ENCODE measurements around the gene CLCN1.
A peak's percentile ranks its signal among the peaks of the same experiment; 100 is the strongest.

The CLCN1 gene

GRCh38 chr7:143299840-143300239, 16.1 kb upstream of the CLCN1 start:
- Histone ChIP-seq H2AFZ (ENCODE audit: low read depth, low read length) (no peak overlapping the region), H3K9ac (ENCODE audit: low read depth, low read length) (no peak overlapping the region), H4K20me1 (ENCODE audit: insufficient read depth, low read length) (peaks cover 42% of the 10 kb centered on the region), H3K36me3 (ENCODE audit: insufficient read depth, low read length) (peaks cover 94% of the 10 kb centered on the region), H3K4me1 (ENCODE audit: insufficient read depth, low read length) (peaks cover 8% of the 10 kb centered on the region), H3K4me2 (ENCODE audit: insufficient read depth, low read length) (no peak overlapping the region), H3K27ac (ENCODE audit: low read length) (no peak overlapping the region), H3K79me2 (ENCODE audit: insufficient read depth, low read length) (peaks cover 40% of the 10 kb centered on the region), H3K27me3 (ENCODE audit: insufficient read depth, low read length, poor library complexity) (no peaks in the 10 kb centered on the region), H3K9me3 (ENCODE audit: insufficient read depth, low read length, severe bottlenecking) (no peaks in the 10 kb centered on the region), H3K4me3 (ENCODE audit: low read depth in 1 of 2, low read length in 2 of 2) (no peak overlapping the region)
- TF ChIP-seq CTCF (IDR thresholded peaks at IDR 0.05; ENCODE audit: borderline replicate concordance, extremely low read depth, low read length, poor library complexity, severe bottlenecking), result peak; percentile 77
- no peak for TF ChIP-seq EZH2 (IDR thresholded peaks at IDR 0.05; ENCODE audit: borderline replicate concordance, low read depth, low read length, severe bottlenecking)
- ATAC-seq (ENCODE audit: insufficient read depth, low read depth), result peak; percentile 83
- peak; percentile 52 for DNase-seq

- H3K9ac ChIP-seq (ENCODE audit: low read depth, low read length), result no peak overlapping the region
- H3K36me3 ChIP-seq (ENCODE audit: insufficient read depth, low read length), result peaks cover 93% of the 10 kb centered on the region
- no peak overlapping the region for H3K4me3 ChIP-seq (ENCODE audit: low read depth in 1 of 2, low read length in 2 of 2)
- no peak overlapping the region for H3K4me2 ChIP-seq (ENCODE audit: insufficient read depth, low read length)
- H4K20me1 ChIP-seq (ENCODE audit: insufficient read depth, low read length), result peaks cover 38% of the 10 kb centered on the region
- no peaks in the 10 kb centered on the region for H3K27me3 ChIP-seq (ENCODE audit: insufficient read depth, low read length, poor library complexity)
- no peaks in the 10 kb centered on the region for H3K4me1 ChIP-seq (ENCODE audit: insufficient read depth, low read length)
- no peaks in the 10 kb centered on the region for H3K9me3 ChIP-seq (ENCODE audit: insufficient read depth, low read length, severe bottlenecking)
- TF ChIP-seq CTCF (IDR thresholded peaks at IDR 0.05; ENCODE audit: borderline replicate concordance, extremely low read depth, low read length, poor library complexity, severe bottlenecking) (no peak), EZH2 (IDR thresholded peaks at IDR 0.05; ENCODE audit: borderline replicate concordance, low read depth, low read length, severe bottlenecking) (no peak)
- no peak overlapping the region for H3K27ac ChIP-seq (ENCODE audit: low read length)
- peaks cover 26% of the 10 kb centered on the region for H3K79me2 ChIP-seq (ENCODE audit: insufficient read depth, low read length)
- H2AFZ ChIP-seq (ENCODE audit: low read depth, low read length), result no peak overlapping the region
- ATAC-seq (ENCODE audit: insufficient read depth, low read depth) (no peak), DNase-seq (no peak)
Observed at GRCh38 chr7:143300959-143301935, 14.7 kb upstream of the CLCN1 start.

GRCh38 chr7:143303733-143304132, 12.2 kb upstream of the CLCN1 start:
- DNase-seq (no peak), ATAC-seq (ENCODE audit: insufficient read depth, low read depth) (no peak)
- no peak overlapping the region for H3K4me2 ChIP-seq (ENCODE audit: insufficient read depth, low read length)
- H3K4me3 ChIP-seq (ENCODE audit: low read depth in 1 of 2, low read length in 2 of 2), result no peak overlapping the region
- peaks cover 40% of the 10 kb centered on the region for H4K20me1 ChIP-seq (ENCODE audit: insufficient read depth, low read length)
- peaks cover 8% of the 10 kb centered on the region; the same call in 1 of the 2 replicates for H3K79me2 ChIP-seq (ENCODE audit: insufficient read depth, low read length)
- no peaks in the 10 kb centered on the region for H3K4me1 ChIP-seq (ENCODE audit: insufficient read depth, low read length)
- no peak overlapping the region for H3K27ac ChIP-seq (ENCODE audit: low read length)
- H3K9me3 ChIP-seq (ENCODE audit: insufficient read depth, low read length, severe bottlenecking), result no peaks in the 10 kb centered on the region
- H3K9ac ChIP-seq (ENCODE audit: low read depth, low read length), result no peak overlapping the region
- TF ChIP-seq EZH2 (IDR thresholded peaks at IDR 0.05; ENCODE audit: borderline replicate concordance, low read depth, low read length, severe bottlenecking) (no peak), CTCF (IDR thresholded peaks at IDR 0.05; ENCODE audit: borderline replicate concordance, extremely low read depth, low read length, poor library complexity, severe bottlenecking) (no peak)
- H3K27me3 ChIP-seq (ENCODE audit: insufficient read depth, low read length, poor library complexity), result no peaks in the 10 kb centered on the region
- H3K36me3 ChIP-seq (ENCODE audit: insufficient read depth, low read length), result peaks cover 93% of the 10 kb centered on the region
- no peak overlapping the region for H2AFZ ChIP-seq (ENCODE audit: low read depth, low read length)
